ENCODE results near the gene OSBPL10. TPM values are rescaled to one million over a fixed set of nuclear protein-coding genes. Genes with fewer than 3 reads are reported as not detected.
A peak's percentile ranks its signal among the peaks of the same experiment; 100 is the strongest.
"Not testable (repeated sequence)": the region's sequence is repeated elsewhere in the genome, so short reads cannot be mapped to it uniquely, and the experiment has no call there.

The OSBPL10 gene
- total RNA-seq, 1 donor from 2014 or later, result 8.9 TPM

DNA sequence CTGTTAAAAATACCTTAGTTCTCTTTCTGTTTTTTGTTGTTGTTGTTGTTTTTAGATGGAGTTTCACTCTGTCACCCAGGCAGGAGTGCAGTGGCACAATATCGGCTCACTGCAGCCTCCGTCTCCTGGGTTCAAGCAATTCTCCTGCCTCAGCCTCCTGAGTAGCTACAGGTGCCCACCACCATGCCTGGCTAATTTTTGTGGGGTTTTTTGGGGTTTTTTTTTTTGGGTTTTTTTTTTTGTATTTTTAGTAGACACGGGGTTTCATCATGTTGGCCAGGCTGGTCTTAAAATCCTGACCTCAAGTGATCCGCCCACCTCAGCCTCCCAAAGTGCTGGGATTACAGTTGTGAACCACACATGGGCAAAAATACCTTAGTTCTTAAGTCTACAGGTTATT is 120.4 kb downstream of the OSBPL10 start:
- not testable (repeated sequence) for DNase-seq (ENCODE audit: low read depth in 2 of 2)

DNA sequence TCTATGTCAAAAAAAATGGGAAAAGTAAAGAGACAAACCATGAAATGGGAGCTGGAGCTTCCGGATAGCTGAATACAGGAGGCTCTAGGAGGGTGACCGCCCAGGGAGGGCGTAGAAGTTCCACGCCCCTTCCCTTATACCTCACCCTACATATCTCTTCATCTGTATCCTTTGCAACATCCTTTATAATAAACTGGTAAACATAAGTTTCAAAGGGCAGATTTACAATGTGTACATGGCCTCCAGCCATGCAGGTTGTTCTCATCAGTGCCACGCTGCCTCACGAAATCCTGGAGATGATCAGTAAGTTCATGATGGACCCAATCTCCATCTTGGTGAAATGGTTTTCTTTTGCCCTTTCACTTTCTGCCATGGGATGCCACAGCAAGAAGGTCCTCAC is 121.8 kb downstream of the OSBPL10 start:
- no peak for DNase-seq (ENCODE audit: low read depth in 2 of 2)

DNA sequence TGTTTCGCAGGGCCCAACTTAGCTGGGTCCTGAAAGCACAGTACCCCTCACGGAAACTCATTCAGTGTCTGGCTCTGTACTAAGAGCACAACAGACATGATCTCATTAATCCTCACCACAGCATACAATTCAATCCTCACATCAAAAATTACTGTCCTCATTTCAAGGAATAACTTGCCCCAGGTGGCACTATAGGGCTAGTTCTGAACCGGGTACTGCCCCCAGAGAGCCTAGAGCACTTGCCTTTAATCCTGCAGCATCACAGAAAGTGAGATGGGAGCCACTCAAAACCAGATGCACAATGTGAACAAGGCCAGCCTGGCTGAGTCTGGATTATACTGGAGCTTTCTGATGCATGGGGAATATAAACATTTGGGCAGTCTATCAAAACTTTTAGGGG is 122.6 kb downstream of the OSBPL10 start:
- DNase-seq (ENCODE audit: low read depth in 2 of 2), result peak in 1 of 2 donors; percentile 20

DNA sequence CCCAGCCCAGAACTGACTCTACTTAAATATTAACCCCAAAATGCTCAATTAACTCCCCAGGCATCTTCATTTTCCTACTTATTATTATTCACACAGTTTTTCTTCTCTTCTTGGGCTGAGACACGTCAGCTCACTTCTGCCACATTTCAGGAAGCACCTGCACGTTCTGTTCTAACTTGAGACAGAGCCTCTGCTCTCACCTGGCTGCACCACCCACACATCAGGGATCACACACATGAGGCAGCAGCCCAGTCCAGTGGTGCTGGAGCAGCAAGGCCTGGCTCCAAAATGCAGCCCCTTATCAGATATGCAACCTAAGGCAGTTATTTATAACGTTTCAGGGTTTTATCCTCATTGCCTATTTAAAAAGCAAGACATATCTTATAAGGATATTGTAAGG is 127.5 kb downstream of the OSBPL10 start:
- DNase-seq (ENCODE audit: low read depth in 2 of 2), result no peak

DNA sequence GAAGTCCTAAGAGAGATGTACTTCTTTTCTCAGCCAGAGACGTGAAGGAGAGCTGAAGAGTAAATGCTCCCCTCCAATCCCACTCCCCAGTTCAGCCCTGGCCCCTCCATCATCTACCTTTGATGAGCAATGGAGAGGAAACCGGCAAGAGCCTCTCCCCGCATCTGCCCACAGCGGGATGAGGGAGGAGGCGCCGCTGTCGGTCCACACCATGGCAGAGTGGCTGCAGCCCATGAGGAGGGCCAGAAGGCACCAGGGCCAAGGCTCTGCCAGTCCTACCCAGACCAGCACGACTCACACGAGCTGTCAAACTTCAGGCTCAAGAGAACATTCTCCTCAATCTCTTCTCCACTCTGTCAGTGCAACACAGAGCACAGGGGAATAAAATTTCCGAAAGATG is 129.8 kb downstream of the OSBPL10 start:
- no peak for DNase-seq (ENCODE audit: low read depth in 2 of 2)

DNA sequence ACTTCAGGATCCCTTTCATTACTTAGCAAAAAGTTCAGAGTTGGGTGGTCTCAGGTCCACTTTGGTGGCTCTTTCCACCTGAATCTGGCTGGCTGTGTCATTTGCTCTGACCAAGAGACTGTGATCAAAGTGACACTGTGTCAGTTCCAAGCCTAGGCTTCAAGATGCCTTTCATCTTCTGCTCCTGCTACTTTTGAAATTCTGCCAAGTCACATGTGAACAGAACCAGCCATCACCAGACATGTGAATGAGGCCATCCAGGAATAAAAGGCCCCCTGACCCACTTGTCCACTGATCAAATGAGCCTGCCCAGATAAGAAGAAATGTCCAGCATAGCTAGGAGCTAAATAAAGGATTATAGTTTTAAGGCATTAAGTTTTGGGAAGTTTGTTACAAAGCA is 132.2 kb downstream of the OSBPL10 start:
- no peak for DNase-seq (ENCODE audit: low read depth in 2 of 2)

DNA sequence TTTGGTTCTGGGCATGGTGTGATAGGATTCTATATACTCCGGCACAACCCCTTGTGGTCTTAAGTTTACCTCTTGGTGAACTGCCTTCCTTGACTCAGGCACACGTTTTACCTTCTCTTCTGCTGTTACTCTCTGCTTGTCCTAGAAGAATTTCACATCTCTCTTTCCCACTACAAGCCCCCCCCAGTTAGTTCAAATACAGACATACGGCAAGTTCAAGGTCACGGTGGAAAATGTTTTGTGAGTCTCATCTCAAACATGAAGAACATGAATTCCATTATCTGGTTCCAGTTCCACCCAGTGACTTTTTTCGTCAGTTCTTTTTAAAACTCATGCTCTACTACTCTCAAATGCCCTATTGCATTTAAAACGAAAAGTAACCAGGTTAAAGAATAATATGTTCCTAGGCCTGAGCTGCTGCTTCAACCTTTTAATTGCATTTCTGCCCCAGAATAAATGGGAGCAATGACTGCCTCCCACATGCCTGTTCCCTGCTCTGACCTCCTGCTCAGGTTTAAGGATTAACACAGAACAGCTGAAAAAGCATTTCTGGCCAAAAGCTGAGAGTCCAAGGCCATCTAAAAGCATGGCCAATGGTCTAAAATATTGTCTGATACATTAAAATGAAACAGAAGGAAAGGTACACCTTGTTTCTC is 132.8 kb downstream of the OSBPL10 start:
- DNase-seq (ENCODE audit: low read depth in 2 of 2), result no peak

DNA sequence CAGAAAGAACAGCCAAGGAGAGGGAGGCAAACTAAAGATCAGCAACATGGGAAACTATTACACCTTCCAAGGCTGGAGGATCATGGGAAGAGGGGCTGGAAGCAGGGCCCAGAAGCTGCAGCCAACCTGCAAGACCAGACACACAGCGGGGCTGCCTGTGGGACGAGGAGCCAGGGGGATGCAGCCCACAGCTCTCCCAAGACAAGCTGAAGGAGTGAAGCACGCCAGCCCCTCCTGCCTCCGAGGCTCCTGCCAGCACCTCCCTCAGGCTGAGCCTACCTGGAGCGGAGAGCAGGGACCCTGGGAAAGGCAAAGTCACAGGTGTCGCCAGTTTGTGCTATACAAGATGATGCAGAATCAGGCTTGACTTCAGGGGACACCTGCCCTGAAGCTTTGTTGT is 133.3 kb downstream of the OSBPL10 start:
- DNase-seq (ENCODE audit: low read depth in 2 of 2), result no peak

DNA sequence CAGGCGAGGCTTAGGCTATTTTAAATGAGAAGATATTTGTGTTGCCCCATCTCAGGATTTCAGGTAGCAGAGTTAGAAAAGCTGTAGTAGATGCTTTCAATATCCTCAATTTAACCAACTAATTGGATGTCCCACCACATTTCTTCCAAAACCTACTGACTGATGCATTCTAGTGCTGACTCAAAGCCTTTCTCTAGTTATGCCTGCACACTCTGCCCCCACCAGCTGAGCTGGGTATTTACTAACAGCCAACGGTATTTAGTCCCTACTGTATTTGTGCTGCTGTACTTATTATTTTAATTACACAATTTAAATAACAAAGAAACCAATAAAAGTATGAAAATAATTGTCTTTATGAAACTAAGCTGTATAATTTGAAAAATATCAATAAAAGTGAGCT is 139.5 kb downstream of the OSBPL10 start:
- DNase-seq (ENCODE audit: low read depth in 2 of 2), result no peak

DNA sequence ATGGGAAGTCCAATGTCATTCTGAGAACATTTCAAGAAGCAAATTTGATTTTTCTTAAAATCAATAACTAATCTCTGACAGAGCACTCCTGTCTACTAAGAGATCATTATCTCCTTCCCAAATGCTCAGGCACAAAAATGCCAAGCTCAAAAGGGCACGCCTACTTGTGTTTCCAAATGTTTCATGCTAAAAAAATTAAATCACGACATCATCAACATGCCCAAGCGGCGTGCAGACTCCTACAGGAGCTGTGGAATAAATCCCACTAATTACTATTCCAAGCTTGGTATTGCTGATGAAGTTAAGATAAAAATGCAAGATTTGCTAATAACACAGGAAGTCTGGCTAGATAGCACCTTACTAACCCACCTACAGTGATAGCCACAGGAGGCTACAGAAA is 140.8 kb downstream of the OSBPL10 start:
- no peak for DNase-seq (ENCODE audit: low read depth in 2 of 2)

DNA sequence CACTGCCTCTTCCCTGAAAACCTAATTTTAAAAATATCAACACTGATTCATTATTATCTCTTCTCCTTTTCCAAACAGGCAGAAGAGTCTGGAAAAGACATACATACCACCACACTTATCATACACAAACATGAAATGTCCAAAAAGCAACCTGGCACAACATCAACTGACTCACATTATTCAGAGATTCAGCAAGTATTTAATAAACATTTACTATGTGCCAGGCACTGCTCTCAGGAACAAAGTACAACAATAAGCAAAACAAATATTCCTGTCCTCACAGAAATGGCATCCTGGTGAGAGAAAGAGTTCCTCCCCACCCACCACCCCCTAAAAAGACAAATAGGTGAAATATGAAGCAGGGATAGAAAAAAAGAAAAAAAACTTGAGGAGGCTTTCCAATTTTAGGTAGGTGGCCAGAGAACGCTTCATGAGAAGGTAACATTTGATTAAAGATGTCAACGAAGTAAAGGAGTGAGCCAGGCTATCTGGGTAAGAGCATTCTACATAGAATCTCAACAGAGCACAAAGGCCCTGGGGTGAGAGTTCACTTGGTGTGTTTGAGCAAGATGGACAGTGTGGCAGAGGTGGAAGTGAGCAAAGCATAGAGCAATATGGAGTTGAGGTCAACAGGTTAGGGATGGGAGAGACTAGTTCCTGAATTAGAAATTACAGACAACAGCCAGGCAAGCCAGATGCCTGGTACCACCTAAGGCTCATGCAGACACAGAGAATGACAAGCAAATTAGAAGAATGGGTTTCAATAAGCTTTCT is 141.7 kb downstream of the OSBPL10 start:
- no peak for DNase-seq (ENCODE audit: low read depth in 2 of 2)

DNA sequence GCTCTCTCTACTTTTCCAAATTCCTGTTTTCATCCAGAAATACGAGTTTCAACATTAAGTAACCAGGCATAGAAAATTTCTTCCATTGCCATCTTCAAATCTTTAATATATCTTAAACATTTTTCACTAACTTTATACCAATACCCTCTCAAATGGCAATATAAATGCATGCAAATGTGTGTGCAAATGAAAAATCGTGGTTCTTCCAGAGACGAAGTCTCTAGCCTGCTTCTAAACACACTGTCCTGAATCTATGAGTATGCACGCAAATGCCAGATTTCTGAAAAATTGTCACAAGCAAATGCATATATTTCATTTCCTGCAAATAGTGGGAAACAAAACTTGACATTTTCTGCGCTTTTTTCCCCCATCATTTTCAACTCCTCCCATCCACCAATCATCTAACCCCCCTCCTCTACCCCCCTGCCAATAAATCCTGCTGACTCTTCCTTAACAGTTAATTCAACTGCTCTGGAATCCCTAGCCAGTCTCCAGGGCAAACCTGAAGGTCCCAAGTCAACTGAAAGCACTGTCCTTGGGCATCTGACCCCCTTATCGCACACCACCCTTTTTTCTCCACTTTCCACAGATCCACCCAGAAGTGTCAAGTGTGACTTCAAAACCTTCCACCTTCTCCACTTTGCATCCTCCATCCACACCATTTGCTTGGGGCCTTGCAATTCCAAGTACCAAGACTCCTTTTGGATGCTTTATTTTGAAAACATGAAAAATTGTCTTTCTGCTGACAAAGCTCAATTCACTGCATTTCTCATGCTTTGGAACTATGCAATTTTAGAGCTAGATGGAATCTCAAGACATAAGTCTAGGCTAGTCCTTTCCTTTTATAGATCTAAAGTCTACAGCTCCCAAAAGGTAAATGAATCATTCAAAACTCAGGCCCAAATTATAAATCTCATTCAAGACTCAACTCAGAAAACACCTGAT is 144.7 kb downstream of the OSBPL10 start:
- no peak for DNase-seq (ENCODE audit: low read depth in 2 of 2)

DNA sequence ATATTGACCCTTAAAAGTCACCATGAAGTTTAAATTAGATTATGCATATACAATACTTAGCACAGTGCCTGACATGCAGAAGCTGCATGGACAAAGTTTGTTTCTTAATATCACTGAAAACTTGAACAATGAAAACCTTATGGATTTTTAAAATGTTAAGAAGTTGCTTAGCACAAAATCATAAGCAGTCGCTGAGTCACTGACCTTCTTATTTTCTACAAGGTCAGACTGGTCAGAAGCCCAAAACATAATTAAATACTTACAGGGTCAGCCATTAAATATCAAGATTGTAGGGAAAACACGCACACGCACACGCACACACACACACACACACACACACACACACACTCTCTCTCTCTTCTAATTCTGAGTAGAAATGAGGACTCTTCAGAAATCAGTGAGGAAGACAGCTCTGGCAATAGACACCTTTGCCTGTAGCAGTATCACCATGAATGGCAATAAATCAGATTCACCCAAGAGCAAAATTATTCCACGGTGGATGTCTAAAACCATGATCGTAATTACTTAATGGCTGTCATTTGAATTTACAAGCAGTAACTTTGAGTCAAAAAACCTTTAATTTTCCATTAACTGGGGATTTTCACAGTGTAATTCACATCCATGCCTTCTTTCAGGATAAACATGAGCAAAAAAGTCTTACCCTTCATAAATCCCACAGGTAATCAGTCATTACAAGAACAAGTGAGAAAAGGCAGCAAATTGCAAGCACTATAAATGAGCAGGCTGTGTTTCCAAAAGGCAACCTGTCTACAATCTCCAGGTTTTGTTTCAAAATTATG is 147.5 kb downstream of the OSBPL10 start:
- no peak for DNase-seq (ENCODE audit: low read depth in 2 of 2)

DNA sequence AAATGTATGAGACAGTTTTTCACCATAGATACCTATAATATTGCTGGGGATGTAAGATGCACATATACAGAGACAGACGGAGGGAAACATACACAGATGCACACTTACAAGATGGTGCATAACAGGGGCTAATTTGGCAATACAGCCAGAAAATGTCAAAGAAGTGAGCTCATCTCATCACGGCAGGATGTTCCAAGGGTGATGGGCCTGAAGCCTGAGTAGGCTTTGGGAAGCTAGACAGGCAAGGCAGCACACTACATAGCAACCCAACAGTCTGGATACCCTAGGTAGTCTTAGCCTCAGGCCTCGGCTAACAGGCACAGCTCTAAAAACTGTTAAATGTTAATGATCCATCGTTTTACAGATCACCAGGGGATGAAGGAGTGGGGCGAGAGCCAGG is 148.5 kb downstream of the OSBPL10 start:
- no peak for DNase-seq (ENCODE audit: low read depth in 2 of 2)

DNA sequence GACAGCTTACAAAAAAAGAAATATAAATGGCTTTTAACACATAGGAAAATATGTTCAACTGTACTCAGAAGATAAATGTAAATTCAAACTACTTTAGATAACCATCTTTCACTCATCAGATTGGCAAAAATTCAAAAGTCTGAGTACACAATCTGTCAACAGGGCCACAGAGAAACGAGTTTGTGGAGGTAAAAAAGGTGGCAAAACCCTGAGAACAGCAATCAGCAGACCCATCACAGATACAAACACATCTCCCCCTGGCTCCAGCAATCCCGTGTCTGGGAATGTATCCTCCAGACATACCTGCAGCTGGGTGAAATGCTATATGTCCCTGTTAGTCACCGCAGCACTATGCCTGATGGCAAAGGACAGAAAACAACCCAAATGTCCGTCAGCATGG is 149.5 kb downstream of the OSBPL10 start:
- peak in 1 of 2 donors; percentile 32 for DNase-seq (ENCODE audit: low read depth in 2 of 2)

DNA sequence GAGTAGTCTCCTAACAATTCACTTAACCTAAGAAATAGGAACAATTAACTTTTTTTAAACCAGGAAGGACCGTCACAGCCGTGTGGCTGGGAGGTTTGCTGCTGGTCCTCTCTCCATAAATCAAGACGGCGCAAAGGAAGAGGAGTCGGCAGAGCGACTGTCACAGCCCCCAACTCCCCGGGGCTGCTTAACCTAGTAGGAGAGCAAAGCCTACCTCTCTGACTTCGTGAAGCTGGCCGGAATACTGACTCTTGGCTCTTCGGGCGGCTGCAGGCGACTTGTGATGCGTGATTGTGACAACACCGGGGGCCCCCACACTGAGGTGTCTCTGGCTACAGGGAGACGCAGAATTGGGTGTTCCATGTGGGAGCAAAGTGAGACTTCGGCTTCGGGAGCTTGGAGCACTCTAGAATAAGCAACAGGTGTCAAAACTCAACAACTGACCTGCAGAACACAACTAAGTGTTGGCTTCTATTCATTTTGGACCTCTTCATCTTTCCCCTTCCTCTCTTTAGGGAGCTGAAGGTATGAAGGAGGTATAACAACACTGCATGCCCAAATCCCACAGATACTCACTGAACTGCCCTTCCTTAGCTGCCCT is 151.1 kb downstream of the OSBPL10 start:
- no peak for DNase-seq (ENCODE audit: low read depth in 2 of 2)

DNA sequence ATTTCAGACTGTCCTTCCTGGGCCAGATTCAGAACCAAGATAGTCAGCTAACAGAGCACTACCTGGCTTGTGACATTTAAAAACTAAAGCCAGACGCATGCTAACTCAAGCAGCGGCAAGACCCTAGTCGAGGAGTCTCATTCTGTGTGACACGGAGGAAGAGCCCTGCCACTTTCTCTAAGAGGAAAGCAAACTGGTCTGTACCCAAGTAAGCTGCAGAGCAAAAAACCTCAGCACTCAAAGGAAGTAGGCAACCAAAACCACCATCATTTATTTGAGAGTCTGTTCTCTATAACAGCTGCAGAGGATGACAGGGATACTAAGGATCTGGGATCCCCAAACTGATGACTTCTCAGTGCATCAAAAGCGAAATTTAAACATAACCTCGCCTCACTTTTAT is 152.1 kb downstream of the OSBPL10 start:
- no peak for DNase-seq (ENCODE audit: low read depth in 2 of 2)

DNA sequence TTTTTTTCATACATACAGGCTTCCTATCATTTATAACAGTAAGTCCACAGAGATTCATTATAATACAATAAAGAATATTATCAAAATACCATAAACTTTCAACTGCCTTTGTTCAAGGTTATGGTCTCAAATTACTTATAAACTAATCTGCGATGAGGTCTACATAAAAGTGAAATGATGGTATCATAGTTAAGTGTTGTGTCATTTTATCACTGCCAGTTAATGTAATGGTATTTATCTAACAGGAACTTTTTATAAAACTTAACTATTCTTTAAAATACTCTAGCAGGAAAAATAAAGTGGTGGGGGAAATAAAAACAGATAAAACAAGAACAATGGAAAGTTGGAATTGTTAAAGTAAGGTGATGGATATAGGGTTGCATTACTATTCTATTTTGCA is 153.1 kb downstream of the OSBPL10 start:
- DNase-seq (ENCODE audit: low read depth in 2 of 2), result peak in 1 of 2 donors; percentile 18

DNA sequence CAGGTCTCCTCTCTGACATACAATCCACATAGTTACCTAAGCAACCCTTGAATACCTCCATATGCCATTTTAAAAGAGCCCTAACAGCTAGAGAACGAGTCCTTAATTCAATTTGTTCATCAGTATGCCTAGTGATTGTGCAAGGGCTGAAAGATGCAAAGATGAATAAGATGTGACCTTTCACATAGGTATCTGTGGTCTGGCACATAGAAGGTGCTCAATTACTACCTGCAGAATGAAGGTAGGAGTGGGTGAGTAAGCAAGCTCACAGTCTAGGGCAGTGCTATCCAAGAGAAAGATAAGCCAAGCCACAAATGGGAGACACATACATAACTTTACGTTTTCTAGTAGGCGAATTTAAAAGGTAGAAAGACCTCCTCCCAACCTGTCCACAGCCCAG is 157.9 kb downstream of the OSBPL10 start:
- DNase-seq (ENCODE audit: low read depth in 2 of 2), result no peak

DNA sequence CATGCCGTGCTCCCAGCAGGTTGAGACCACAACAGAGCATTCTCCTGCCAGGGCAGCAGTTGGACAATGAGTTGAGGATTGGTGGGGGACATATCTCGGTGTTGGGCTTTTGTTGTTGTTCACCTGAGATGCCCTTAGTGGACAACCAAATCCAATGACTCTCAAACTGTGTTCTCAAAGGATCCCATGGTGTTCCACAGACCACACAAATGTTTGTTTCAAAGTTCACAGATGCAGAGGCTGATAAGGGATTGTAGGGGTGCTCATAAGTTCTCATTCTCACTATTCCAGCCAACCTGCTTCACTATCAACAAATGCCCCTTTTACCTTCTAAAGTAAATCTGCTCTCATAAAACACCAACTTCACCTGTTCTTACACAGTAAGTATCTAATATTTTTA is 159.9 kb downstream of the OSBPL10 start:
- no peak for DNase-seq (ENCODE audit: low read depth in 2 of 2)

DNA sequence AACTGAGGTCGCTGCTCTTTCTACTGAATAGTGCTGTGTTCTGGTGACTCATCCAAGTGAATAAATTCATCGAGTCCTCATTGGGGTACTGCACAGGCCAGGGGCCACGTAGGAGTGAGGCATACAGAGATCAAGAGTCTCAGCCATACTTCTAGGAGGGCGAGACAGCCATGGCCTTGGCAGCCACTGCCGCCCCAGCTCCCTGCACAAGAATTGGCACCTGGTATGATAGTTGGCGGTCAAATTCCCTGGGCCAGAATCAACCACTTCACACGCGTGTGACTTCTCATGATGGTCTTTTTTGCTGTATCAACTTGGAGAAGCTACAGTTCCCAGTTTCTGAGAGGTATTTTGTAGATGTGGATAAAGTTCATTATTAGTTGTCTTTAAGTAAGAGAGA is 161.6 kb downstream of the OSBPL10 start:
- no peak for DNase-seq (ENCODE audit: low read depth in 2 of 2)
